Stimulated activated memory B cell treated with anti-CD40 and anti-IgM and Interleukin-4, amounts not matched to agents 10 μg/mL and 1 μg/mL and 100 μg/mL, for 72 hours (primary cell): ENCODE measurements around the gene TDRD9.

Source experiments
- ATAC-seq: fragments of 150-1000 bp; cut with Tn5 transposase; 2 replicates; pipeline ENCODE4 v1.10.0; 2021
- H3K27ac Mint-ChIP-seq: one replicate; pipeline ENCODE4 v1.8.0; 2022; ENCODE audit warnings: mild to moderate bottlenecking, mixed read lengths
- H3K27me3 Mint-ChIP-seq: one replicate; pipeline ENCODE4 v1.8.0; 2022; ENCODE audit warnings: mixed read lengths
- H3K36me3 Mint-ChIP-seq: one replicate; pipeline ENCODE4 v1.8.0; 2022; ENCODE audit warnings: mixed read lengths
- H3K4me1 Mint-ChIP-seq: one replicate; pipeline ENCODE4 v1.8.0; 2022; ENCODE audit warnings: mixed read lengths
- H3K4me3 Mint-ChIP-seq: one replicate; pipeline ENCODE4 v1.8.0; 2022; ENCODE audit warnings: mild to moderate bottlenecking, moderate library complexity, mixed read lengths
- H3K9me3 Mint-ChIP-seq: one replicate; pipeline ENCODE4 v1.8.0; 2022; ENCODE audit warnings: mixed read lengths

Gene TDRD9

GRCh38 chr14:103931422-103931821 is 3.2 kb downstream of the TDRD9 start:
- Mint-ChIP-seq H3K36me3 (no peaks in the 10 kb centered on the region), H3K27ac (no peak overlapping the region), H3K4me3 (no peak overlapping the region), H3K27me3 (no peaks in the 10 kb centered on the region), H3K9me3 (no peaks in the 10 kb centered on the region), H3K4me1 (peaks cover 9% of the 10 kb centered on the region)
- ATAC-seq: no peak

DNA sequence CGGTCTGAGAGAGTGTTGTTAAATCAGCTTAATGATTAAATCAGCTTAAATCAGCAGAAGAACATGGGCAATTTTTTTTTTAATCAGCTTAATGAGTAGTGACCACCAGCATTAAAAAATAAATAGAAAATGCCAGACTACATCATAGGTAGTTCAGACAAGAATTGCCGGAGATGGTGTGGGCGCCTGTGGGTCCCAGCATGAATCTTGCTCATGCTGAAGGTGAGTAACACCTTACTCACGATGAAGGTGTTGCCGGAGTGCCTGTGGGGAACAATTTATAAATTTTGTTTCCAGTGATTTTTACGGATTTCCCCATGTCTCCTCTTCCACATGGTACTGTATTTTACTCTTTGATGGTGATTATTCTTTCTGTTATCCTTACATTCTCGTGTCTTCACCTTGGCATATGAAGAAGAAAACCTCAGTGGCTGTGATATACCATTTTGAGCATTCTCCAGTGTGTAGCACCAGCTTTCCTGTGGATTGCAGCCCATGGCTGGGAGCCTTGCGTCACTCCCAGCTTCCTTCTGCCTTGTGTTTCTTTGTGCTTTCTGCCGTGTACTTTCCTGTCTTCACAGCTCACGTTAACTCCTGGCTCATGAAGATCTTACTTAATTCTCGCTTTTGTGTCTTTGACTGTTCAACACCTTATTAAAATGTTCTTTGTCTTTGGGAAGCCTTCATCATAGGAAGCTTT is 4.7 kb downstream of the TDRD9 start:
- H3K9me3 Mint-ChIP-seq: no peaks in the 10 kb centered on the region
- no peak for ATAC-seq
- peaks cover 9% of the 10 kb centered on the region for H3K4me1 Mint-ChIP-seq
- no peaks in the 10 kb centered on the region for H3K36me3 Mint-ChIP-seq
- H3K4me3 Mint-ChIP-seq: no peak overlapping the region
- no peak overlapping the region for H3K27ac Mint-ChIP-seq
- no peaks in the 10 kb centered on the region for H3K27me3 Mint-ChIP-seq

GRCh38 chr14:103935102-103935501 is 6.8 kb downstream of the TDRD9 start:
- ATAC-seq: no peak
- H3K4me3 Mint-ChIP-seq: no peak overlapping the region
- H3K9me3 Mint-ChIP-seq: no peaks in the 10 kb centered on the region
- no peaks in the 10 kb centered on the region for H3K27me3 Mint-ChIP-seq
- no peaks in the 10 kb centered on the region for H3K36me3 Mint-ChIP-seq
- H3K4me1 Mint-ChIP-seq: peaks cover 9% of the 10 kb centered on the region
- no peak overlapping the region for H3K27ac Mint-ChIP-seq

GRCh38 chr14:103941462-103941861 is 13.2 kb downstream of the TDRD9 start:
- Mint-ChIP-seq H3K9me3 (no peaks in the 10 kb centered on the region), H3K36me3 (no peaks in the 10 kb centered on the region), H3K4me1 (no peaks in the 10 kb centered on the region), H3K27me3 (peaks cover 26% of the 10 kb centered on the region), H3K4me3 (no peak overlapping the region), H3K27ac (no peak overlapping the region)
- ATAC-seq: no peak

- Mint-ChIP-seq H3K4me1 (no peaks in the 10 kb centered on the region), H3K27me3 (peaks cover 32% of the 10 kb centered on the region), H3K4me3 (no peak within 1 kb of the TSS), H3K9me3 (no peaks in the 10 kb centered on the region), H3K27ac (no peak within 1 kb of the TSS), H3K36me3 (no peaks in the 10 kb centered on the region)
- ATAC-seq: no peak
Measured at GRCh38 chr14:103941973-103942736, 13.9 kb downstream of the TDRD9 start, which contains the start of gene RD3L. TSS of gene RD3L (minus strand) at chr14:103942529. CDS start at chr14:103941695, 834 bp downstream.

GRCh38 chr14:103943673-103944072 is 15.4 kb downstream of the TDRD9 start:
- no peak overlapping the region for H3K4me3 Mint-ChIP-seq

GRCh38 chr14:103946975-103947374 is 18.7 kb downstream of the TDRD9 start:
- Mint-ChIP-seq H3K4me1 (peaks cover 8% of the 10 kb centered on the region), H3K27ac (no peak overlapping the region)

More at GRCh38 chr14:103943673-103944072, 15.4 kb downstream of the TDRD9 start:
- Mint-ChIP-seq H3K36me3 (no peaks in the 10 kb centered on the region), H3K27me3 (peaks cover 34% of the 10 kb centered on the region), H3K27ac (no peak overlapping the region), H3K9me3 (peaks cover 3% of the 10 kb centered on the region), H3K4me1 (no peaks in the 10 kb centered on the region)
- no peak for ATAC-seq

GRCh38 chr14:103948442-103948841 is 20.2 kb downstream of the TDRD9 start:
- no peaks in the 10 kb centered on the region for H3K36me3 Mint-ChIP-seq
- ATAC-seq: no peak
- H3K27me3 Mint-ChIP-seq: peaks cover 34% of the 10 kb centered on the region
- peaks cover 8% of the 10 kb centered on the region for H3K4me1 Mint-ChIP-seq
- no peak overlapping the region for H3K4me3 Mint-ChIP-seq
- H3K27ac Mint-ChIP-seq: no peak overlapping the region
- H3K9me3 Mint-ChIP-seq: peaks cover 3% of the 10 kb centered on the region

More at GRCh38 chr14:103946975-103947374, 18.7 kb downstream of the TDRD9 start:
- no peak overlapping the region for H3K4me3 Mint-ChIP-seq
- H3K27me3 Mint-ChIP-seq: peaks cover 34% of the 10 kb centered on the region
- no peak for ATAC-seq
- H3K9me3 Mint-ChIP-seq: peaks cover 3% of the 10 kb centered on the region
- H3K36me3 Mint-ChIP-seq: no peaks in the 10 kb centered on the region

GRCh38 chr14:103949131-103949790 is 21.0 kb downstream of the TDRD9 start:
- Mint-ChIP-seq H3K4me3 (no peak overlapping the region), H3K4me1 (peaks cover 8% of the 10 kb centered on the region), H3K36me3 (no peaks in the 10 kb centered on the region), H3K9me3 (peaks cover 6% of the 10 kb centered on the region), H3K27ac (no peak overlapping the region), H3K27me3 (peaks cover 30% of the 10 kb centered on the region)
- ATAC-seq: no peak

- ATAC-seq: no peak
- no peak overlapping the region for H3K27ac Mint-ChIP-seq
- no peak overlapping the region for H3K4me3 Mint-ChIP-seq
- H3K27me3 Mint-ChIP-seq: peaks cover 8% of the 10 kb centered on the region
- H3K36me3 Mint-ChIP-seq: no peaks in the 10 kb centered on the region
- no peaks in the 10 kb centered on the region for H3K4me1 Mint-ChIP-seq
- peaks cover 3% of the 10 kb centered on the region for H3K9me3 Mint-ChIP-seq
Measured at GRCh38 chr14:103960457-103961055, 32.3 kb downstream of the TDRD9 start.

GRCh38 chr14:103961928-103962578 is 33.8 kb downstream of the TDRD9 start:
- Mint-ChIP-seq H3K4me3 (no peak overlapping the region), H3K27ac (no peak overlapping the region), H3K9me3 (peaks cover 3% of the 10 kb centered on the region), H3K36me3 (no peaks in the 10 kb centered on the region), H3K27me3 (peaks cover 8% of the 10 kb centered on the region), H3K4me1 (no peaks in the 10 kb centered on the region)
- no peak for ATAC-seq

- H3K27ac Mint-ChIP-seq: no peak overlapping the region
- H3K4me3 Mint-ChIP-seq: no peak overlapping the region
- ATAC-seq: no peak
- peaks cover 3% of the 10 kb centered on the region for H3K9me3 Mint-ChIP-seq
- no peaks in the 10 kb centered on the region for H3K36me3 Mint-ChIP-seq
- no peaks in the 10 kb centered on the region for H3K4me1 Mint-ChIP-seq
- peaks cover 12% of the 10 kb centered on the region for H3K27me3 Mint-ChIP-seq
Measured at GRCh38 chr14:103966631-103967030, 38.4 kb downstream of the TDRD9 start.

DNA sequence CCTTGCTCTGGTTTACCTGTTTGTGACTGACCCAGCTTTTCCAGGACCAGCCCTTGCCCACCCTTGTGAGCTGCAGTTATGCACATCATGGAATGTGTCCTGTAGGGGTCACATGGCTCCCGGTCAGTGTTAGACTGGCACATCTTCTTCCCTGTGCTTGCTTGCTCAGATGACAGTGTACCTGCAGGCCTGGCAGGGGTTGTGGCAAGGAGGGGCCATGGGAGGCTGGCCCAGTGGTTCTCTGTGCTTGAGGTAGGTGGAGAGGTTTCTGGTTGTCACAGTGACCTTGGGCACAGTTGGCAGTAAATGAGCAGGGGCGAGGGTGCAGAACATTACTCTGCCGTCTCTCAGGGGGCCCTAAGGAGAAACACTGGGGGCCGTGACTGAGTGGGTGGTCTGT is 41.7 kb downstream of the TDRD9 start:
- H3K4me1 Mint-ChIP-seq: no peaks in the 10 kb centered on the region
- no peak overlapping the region for H3K4me3 Mint-ChIP-seq
- H3K9me3 Mint-ChIP-seq: no peaks in the 10 kb centered on the region
- peaks cover 12% of the 10 kb centered on the region for H3K27me3 Mint-ChIP-seq
- no peaks in the 10 kb centered on the region for H3K36me3 Mint-ChIP-seq
- no peak overlapping the region for H3K27ac Mint-ChIP-seq
- ATAC-seq: peak; percentile 20

DNA sequence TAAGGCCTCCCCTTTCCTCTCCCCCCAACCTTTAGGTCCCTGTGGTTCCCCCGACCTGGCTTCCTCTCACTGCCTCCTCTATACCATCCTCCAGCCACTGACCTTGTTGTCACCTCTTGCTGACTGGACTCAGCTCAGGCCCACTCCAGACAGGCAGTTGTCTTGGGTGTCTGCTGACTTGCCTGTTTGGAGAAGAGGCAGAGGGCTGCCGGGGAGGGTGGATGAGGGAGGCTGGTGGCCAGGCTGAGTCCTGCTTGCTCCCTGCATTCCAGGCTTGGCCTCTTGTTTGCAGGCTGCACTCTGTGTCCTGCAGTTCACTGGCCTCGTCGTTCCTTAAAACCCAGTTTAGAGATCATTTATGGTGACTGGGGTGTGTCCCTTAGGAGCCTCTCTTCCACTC is 45.1 kb downstream of the TDRD9 start:
- no peaks in the 10 kb centered on the region for H3K36me3 Mint-ChIP-seq
- no peak overlapping the region for H3K4me3 Mint-ChIP-seq
- H3K27me3 Mint-ChIP-seq: peaks cover 31% of the 10 kb centered on the region
- no peak overlapping the region for H3K27ac Mint-ChIP-seq
- ATAC-seq: no peak
- H3K4me1 Mint-ChIP-seq: no peaks in the 10 kb centered on the region
- no peaks in the 10 kb centered on the region for H3K9me3 Mint-ChIP-seq

GRCh38 chr14:103974575-103974974 is 46.3 kb downstream of the TDRD9 start:
- no peak overlapping the region for H3K27ac Mint-ChIP-seq
- no peaks in the 10 kb centered on the region for H3K4me1 Mint-ChIP-seq
- no peak for ATAC-seq
- H3K27me3 Mint-ChIP-seq: peaks cover 40% of the 10 kb centered on the region
- H3K36me3 Mint-ChIP-seq: no peaks in the 10 kb centered on the region
- peaks cover 4% of the 10 kb centered on the region for H3K9me3 Mint-ChIP-seq
- H3K4me3 Mint-ChIP-seq: no peak overlapping the region
